Measurements from ENCODE around the gene KLF2.

KLF2 gene

GRCh38 chr19:16334411-16334810 lies 9.8 kb downstream of the KLF2 start:
- ChIA-PET CTCF (no interaction called here), POLR2A (ENCODE audit: low non-redundant PET) (no interaction called here)
- no peak for TF ChIP-seq CTCF (conservative IDR thresholded peaks at IDR 0.05; ENCODE audit: low read depth)

GRCh38 chr19:16335226-16335625 lies 10.6 kb downstream of the KLF2 start:
- ChIA-PET CTCF (no interaction called here), POLR2A (ENCODE audit: low non-redundant PET) (no interaction called here)
- no peak for DNase-seq (ENCODE audit: low spot score)
- no peak overlapping the region for H3K27ac ChIP-seq
- no peak for TF ChIP-seq CTCF (conservative IDR thresholded peaks at IDR 0.05; ENCODE audit: low read depth)

More at GRCh38 chr19:16334411-16334810, 9.8 kb downstream of the KLF2 start:
- no peak overlapping the region for H3K27ac ChIP-seq
- DNase-seq (ENCODE audit: low spot score) = no peak

- POLR2A ChIA-PET (ENCODE audit: low non-redundant PET) = no interaction called here
- no peak for DNase-seq (ENCODE audit: low spot score)
- no peak overlapping the region for H3K27ac ChIP-seq
- CTCF ChIA-PET = interaction anchor here (0.5 kb wide), 1 partner anchor 9 kb away, joined by 3 read pairs; no protein-coding TSS in a partner anchor
- no peak for TF ChIP-seq CTCF (conservative IDR thresholded peaks at IDR 0.05; ENCODE audit: low read depth)
Observed at GRCh38 chr19:16336571-16336970, 11.9 kb downstream of the KLF2 start.

GRCh38 chr19:16337809-16338469 lies 13.3 kb downstream of the KLF2 start:
- POLR2A ChIA-PET (ENCODE audit: low non-redundant PET) = no interaction called here
- no peak overlapping the region; the same call in 1 of the 2 replicates for H3K27ac ChIP-seq
- no peak for DNase-seq (ENCODE audit: low spot score)
- no peak for TF ChIP-seq CTCF (conservative IDR thresholded peaks at IDR 0.05; ENCODE audit: low read depth)
- CTCF ChIA-PET = interaction anchor here (0.7 kb wide), 1 partner anchor 165 kb away, joined by 3 read pairs; no protein-coding TSS in a partner anchor

- peak; percentile 64 for DNase-seq (ENCODE audit: low spot score)
- peak overlapping the region; percentile 17; the same call in 1 of the 2 replicates for H3K27ac ChIP-seq
- ChIA-PET POLR2A (ENCODE audit: low non-redundant PET) (no interaction called here), CTCF (interaction anchor here (0.6 to 1.1 kb wide), 2 partner anchors 91 to 113 kb away, joined by 3 read pairs; no protein-coding TSS in a partner anchor)
- TF ChIP-seq CTCF (conservative IDR thresholded peaks at IDR 0.05; ENCODE audit: low read depth) = no peak
Observed at GRCh38 chr19:16338470-16339360, 14.1 kb downstream of the KLF2 start.

GRCh38 chr19:16339361-16339725 lies 14.7 kb downstream of the KLF2 start:
- POLR2A ChIA-PET (ENCODE audit: low non-redundant PET) = no interaction called here
- CTCF ChIA-PET = interaction anchor here (0.6 to 1.1 kb wide), 2 partner anchors 91 to 113 kb away, joined by 3 read pairs; no protein-coding TSS in a partner anchor
- DNase-seq (ENCODE audit: low spot score) = no peak
- H3K27ac ChIP-seq = no peak overlapping the region; the same call in 1 of the 2 replicates
- TF ChIP-seq CTCF (conservative IDR thresholded peaks at IDR 0.05; ENCODE audit: low read depth) = no peak
